IPS-NIHi7 (cell line): ENCODE results near the gene HOMER2.
"Not testable (repeated sequence)": the region's sequence is repeated elsewhere in the genome, so short reads cannot be mapped to it uniquely, and the experiment has no call there.

Experiments
- DNase-seq: peaks from one replicate; pipeline ENCODE4 v3.0.0; 2012; ENCODE audit warnings: mixed read lengths; ENCODE audit errors: extremely low spot score

Gene HOMER2

DNA sequence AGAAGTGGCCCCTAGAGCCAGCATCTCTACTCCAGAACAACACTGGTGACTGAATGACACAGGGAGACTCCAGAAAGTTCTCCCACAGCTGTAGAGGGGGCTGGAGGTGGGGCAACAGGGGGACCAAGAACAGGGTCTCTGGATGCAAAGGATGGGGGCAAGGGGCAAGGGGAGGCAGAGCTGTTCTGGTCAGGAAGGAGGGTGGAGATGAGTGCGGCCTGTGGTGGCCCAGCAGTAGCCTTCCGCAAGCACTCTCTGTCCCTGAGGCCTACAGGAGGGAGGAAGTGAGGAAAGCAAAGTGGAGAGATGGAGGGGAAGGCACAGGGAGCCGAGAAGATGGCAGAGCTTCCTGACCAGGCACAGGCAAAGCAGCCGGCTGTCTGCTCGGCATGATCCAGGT lies 56.5 kb downstream of the HOMER2 start:
- no peak for DNase-seq

DNA sequence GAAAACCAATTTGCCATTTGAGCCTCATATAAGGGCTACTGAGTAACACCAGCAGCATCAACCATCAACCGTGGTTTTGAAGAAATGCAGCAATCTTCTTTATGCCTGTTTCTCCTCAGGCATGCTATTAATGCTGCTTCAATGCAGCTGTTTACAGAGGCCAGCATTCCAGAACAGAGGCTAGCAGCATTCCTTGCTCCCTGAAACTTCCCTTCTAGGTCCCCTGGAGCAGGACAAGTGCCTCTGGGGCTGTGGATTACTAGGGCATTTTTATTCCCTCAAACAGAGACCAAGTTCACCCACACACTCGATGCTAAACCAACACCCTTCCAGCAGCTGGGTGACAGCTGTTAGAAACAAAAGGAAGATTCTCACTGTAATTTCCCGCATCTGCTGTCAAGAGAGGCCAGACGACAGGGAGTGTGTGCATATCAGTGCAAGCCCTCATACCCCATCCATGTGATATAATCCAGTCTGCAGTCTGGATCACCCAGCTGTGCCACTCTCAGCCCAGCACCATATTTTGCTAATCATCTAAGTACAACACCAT lies 57.5 kb downstream of the HOMER2 start:
- DNase-seq = peak; percentile 38

GRCh38 chr15:82893473-82893872 lies 59.0 kb downstream of the HOMER2 start:
- DNase-seq = not testable (repeated sequence)

DNA sequence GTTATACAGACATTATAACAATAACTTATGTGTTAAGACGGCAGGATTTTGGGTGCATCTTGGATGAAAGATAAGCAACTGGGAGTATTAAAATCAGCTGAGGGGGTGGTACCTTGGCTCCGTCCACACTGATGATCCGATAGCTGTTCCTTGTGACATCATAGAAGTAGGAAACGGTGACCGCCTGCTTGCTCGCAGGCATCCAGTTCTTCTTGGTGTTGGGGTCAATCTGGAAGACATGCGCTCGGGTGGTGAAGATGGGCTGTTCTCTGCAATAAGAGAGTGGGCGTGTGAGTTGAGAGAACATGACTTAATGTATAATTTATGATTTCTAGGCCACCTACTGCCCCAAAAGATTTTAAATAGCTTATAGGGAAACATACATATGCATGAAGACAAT lies 59.9 kb downstream of the HOMER2 start:
- no peak for DNase-seq

- DNase-seq = no peak
These were observed 61.5 kb downstream of the HOMER2 start for GRCh38 chr15:82890995-82891390.

GRCh38 chr15:82890338-82890994 lies 62.1 kb downstream of the HOMER2 start:
- no peak for DNase-seq

DNA sequence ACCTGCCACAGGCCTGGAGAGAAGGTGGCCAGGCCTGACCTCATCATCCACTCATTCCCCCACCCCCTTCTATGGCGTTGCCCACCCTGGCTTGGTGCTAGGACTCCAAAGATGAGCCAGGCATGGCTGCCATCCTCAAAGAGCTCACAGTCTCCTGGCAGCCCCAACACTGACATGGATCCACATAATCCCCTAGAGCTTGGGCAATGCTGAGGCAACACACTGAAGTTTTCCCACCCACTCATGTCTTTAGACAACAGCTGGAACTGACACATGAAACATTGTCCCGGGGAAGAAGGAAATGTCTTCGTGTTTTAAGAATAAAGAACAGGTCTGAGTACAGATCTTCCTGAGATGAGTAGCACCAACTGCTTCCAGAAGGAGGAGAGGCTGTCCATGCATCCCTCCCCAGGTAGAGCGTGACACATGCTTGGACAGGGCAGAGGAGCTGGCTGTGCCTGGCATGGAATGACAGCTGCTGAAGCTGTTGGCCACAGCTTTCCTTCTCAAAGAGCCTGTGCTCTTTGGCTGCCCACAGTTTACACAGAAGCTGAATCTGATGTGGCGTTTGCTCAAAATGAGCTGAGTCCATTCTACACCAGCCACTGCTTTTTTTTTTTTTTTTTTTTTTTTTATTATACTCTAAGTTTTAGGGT lies 70.1 kb downstream of the HOMER2 start:
- DNase-seq = no peak

GRCh38 chr15:82881747-82882146 lies 70.8 kb downstream of the HOMER2 start:
- DNase-seq = no peak

DNA sequence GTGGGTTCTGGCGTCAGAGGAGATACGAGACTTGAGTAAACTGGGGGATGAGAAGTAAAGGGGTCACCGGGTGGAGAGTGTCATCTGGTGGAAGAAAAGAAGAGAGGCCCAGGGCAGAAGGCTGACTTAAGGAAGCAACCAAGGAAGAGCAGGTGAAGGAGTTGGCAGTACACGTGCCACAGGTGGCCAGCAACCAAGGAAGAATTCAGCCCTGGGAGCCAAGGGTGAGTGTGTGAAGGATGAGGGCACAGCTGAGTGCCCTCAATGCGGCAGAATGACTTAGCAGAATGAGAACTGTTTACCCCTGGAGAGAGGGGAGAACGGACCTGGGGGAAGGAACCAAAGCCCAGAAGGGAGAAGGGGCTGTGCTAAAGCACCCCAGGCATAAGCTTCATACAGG lies 71.8 kb downstream of the HOMER2 start:
- no peak for DNase-seq

- DNase-seq = no peak
These were observed 74.2 kb downstream of the HOMER2 start for GRCh38 chr15:82878325-82878724.

GRCh38 chr15:82877825-82878224 lies 74.7 kb downstream of the HOMER2 start:
- DNase-seq = no peak

GRCh38 chr15:82875411-82876003 lies 77.0 kb downstream of the HOMER2 start:
- no peak for DNase-seq

DNA sequence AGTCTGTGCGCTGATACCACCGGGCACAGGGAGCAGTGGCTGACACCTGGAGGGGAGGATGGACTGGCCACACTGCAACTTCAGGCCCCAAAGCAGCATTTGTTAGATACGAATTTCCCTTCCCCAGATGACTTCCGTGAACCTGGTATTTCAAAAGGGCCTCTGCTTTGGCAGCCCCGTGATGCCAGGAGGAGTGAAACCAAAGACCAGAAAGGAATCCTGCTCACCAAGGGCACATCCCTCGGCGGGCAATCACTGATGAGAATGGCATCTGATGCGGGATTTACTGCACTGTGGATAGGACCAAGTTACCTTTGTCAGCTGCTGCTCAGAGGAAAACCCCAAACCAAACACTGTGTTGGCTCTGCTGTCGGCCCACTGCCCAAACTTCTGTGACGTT lies 77.6 kb downstream of the HOMER2 start:
- no peak for DNase-seq

- no peak for DNase-seq
These were observed 78.3 kb downstream of the HOMER2 start for GRCh38 chr15:82874267-82874666.

DNA sequence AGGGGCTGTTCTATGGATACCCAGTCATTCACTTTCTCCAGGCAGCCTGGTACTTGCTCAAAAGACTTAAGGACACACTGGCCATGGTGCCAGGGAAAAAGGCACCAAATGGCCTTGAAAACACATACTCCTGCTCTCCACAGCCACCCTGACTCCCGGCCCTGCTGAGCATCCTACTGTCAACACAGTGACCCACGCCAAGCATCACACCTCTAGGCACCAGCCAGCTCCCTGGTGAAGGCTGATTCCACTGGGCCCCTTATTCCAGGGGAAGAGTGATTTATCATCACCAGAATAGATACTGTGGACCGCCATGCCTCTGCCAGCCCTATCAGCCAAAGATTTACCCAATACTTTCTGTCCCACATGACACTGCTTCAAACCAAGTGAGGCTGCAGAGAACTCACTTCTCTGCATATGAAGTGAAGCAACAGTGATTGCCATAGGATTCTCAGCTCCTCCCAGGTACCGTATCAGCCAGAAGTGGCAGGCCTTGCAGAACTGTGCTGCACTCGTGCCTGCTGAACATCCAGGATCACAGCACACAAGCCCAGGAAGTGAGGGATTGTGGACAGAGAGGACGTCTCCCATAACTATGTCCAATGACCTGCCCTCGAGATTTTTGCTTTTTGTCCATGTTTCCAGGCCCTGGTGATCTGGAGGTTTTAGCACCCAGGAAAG lies 79.4 kb downstream of the HOMER2 start:
- no peak for DNase-seq

DNA sequence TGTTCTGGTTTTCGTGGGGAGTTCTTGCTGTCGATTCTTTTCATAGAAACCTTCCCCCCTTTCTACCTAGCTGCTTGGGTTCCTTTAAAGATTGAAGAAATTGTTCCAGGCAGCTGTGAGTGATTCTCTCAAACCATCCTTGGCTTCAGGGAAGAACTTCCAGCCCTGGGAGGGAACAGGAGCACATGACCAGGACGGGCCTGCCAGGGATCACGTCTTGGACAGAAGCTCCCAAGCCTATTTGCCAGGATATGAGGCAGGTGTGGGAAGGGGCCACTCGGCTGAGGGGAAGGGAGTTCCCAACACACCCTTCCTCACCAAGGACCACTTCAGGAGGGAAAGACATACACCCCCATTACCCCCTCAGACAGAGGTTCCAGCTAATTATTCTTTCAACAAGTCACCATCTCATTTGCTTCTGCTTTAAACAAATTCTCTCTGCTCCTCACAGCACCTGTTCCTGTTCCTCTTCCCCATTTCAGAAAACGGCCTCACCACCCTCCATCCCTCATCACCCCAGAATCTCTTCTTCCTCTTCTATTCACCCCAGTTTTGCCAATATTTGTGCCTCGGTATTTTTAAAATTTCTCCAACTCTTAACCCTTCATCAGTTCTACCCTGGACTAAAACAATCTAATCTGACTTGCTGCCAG lies 80.6 kb downstream of the HOMER2 start:
- no peak for DNase-seq

DNA sequence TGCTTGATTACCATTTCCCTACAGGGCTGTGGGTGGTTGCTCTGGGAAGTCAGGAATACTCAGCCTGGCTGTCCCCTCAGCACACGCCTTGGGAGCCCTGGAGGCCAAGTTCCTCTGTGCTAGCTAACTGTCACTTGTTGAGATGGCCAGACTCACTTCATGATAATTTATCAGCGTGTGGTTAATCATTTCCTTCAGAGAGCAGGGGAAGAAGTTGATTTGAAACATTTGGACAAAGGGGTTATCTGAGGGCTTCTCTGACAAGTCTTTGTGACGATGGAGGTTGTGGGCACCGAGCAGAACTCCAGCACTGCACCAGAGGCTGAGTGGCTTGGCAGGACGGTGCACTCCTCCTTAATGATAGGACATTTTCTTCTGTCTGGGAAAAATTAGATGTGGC lies 81.2 kb downstream of the HOMER2 start:
- DNase-seq = no peak

GRCh38 chr15:82870727-82871320 lies 81.7 kb downstream of the HOMER2 start:
- no peak for DNase-seq

GRCh38 chr15:82865981-82866380 lies 86.5 kb downstream of the HOMER2 start:
- not testable (repeated sequence) for DNase-seq

GRCh38 chr15:82865581-82865980 lies 86.9 kb downstream of the HOMER2 start:
- not testable (repeated sequence) for DNase-seq

DNA sequence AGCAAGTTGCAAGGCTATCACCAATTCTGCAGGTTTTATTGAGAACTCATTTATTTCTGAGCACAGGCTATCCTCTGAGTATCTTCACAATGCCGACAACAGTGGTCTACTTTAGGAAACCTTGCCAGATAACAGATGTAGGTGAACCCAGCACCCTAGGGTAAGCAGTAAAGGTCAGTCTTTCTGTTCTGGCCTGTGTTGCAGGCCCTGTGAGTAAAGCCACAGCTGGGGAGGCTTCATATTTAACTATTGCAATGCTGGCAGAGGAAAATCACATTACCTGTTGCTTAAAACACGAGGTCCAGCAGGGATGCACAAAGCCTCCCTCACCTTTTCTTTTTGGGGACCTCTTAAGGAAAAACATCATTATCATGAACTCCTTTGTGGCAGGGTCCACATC lies 87.6 kb downstream of the HOMER2 start:
- DNase-seq = no peak

DNA sequence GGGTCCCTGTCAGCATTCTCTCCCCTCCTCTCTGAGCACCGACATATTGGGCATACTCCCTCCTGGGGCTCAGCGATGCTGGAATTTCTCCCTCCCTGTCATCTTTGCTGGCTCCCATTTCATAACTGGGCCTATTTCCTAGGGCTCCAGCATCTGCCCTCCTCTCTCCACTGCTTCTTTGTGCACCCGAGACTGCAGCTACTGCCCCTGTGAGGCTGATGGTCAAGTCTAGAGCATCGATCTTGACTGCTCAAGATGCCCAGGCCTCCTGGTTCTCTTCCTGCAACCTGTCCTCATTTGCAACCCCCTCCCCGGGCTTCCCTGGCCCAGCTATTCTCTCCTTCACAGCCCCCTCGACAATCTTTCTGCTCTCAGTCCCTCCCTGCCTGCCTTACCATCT lies 89.6 kb downstream of the HOMER2 start:
- no peak for DNase-seq
